ENCODE measurements around the gene SLC45A1.

SLC45A1 gene

DNA sequence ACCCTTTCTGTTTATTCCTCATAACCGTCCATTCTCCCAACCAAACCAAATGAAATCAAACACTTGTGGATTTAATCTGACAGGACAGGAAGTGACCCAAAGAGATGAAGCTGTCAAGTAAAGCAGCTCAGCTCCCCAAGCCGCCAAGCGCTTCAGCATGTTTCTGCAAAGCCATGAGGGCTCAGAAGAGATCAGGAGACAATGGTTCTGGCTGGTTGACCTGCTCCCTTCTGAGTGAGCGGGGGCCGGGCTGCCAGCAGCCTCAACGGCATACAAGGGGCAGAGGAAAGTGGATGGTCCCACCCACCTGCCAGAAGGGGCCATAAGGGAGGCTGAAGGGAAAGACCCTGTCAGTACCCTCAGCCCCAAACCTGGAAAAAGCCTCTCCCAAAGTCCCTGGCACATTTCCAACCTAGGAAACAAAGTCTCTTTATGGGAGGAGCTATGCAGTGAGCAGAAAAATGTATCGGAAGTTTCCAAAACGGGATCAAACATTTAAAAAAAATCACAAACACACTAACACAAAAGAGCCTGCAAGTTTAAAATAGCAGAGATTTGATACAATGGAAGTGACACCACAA lies 45.4 kb downstream of the SLC45A1 start:
- Histone ChIP-seq H3K4me3 (no peak overlapping the region), H3K27ac (peak overlapping the region in 7 of 21 experiments; percentile 3 to 69 (median 19))

GRCh38 chr1:8363767-8364301 lies 45.9 kb downstream of the SLC45A1 start:
- Histone ChIP-seq H3K4me3 (no peak overlapping the region), H3K27ac (peak overlapping the region in 6 of 21 experiments; percentile 3 to 69 (median 18))

DNA sequence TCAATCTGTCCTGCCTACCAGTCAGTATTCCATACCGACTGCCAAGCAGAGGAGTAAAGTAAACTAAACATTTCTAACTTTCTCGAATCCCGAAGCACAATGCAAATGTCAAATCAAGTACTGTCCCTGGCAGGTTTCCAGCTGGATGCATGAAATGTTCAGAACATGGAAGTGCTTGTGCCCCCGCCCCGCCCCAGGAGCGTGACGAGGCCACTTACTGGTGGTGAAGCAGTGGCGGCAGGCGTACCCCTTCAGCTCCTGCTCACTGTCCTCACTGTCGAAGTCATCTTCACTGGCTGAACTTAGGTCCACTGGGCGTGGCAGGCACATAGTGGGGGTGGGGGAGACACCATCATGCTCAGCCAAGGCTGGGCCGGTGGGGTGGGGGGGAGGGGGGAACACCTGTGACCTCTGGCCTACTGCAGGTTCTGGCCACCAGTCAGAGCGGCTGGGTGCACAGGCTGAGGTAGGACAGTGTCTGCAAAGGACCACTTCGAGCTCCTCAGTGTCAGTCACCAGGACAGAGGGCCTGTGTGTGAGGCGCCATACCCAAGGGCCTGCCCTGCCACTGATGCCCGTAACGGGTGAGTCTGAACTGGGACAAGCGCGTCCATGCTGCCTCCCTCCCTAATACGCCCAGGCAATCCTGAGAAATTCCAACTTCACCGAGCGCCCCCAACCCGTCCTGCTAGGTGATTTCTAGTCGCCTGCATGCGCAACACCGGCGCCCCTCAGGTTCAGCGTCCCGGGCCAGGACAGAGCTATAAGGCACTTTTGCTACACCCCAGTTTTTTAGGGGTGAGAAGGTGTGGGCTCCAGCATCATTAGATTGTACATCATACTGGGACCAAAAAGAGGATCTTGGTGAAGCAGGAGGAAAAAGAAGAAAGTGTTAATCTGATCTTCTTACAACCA lies 46.9 kb downstream of the SLC45A1 start:
- Histone ChIP-seq H3K27ac (peak overlapping the region in 4 of 21 experiments; percentile 12 to 69 (median 35)), H3K4me3 (no peak overlapping the region)

GRCh38 chr1:8365661-8366362 lies 47.9 kb downstream of the SLC45A1 start:
- no peak overlapping the region for H3K4me3 ChIP-seq
- H3K27ac ChIP-seq: no peak overlapping the region

DNA sequence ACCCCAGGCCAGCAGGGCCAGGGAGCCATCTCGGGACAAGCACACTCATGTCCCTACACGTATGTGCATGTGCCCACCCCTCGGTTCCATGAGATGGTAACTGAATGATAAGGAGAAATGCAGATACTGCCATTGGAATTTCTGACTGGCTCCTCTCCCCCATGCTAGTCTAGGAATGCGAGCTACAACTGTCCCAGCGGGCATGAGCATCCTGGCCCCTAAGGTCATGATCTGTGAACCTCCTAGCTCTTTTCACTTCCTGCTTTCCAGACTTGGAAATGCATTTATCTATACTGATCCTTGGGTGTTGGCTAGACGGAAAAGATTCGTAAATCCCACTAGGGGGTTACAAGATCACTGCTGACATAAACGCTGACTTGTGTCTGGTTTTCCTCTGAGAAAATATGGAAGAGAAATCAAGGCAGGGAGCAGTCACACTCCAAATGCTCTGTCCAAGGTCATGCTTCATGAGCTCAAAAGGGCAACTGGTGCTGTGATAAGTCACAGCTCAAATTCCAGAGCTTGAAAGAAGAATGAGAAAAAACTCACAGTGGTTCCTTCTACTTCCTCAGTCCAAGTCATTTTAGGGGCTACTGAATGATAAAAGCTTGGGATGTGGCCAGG lies 49.8 kb downstream of the SLC45A1 start:
- H3K27ac ChIP-seq: no peak overlapping the region

GRCh38 chr1:8368956-8369639 lies 51.2 kb downstream of the SLC45A1 start:
- Histone ChIP-seq H3K4me3 (no peak overlapping the region), H3K27ac (peak overlapping the region in 1 of 21 experiments; percentile 22)

More for the DNA sequence above, 49.8 kb downstream of the SLC45A1 start:
- H3K4me3 ChIP-seq: no peak overlapping the region

- Histone ChIP-seq H3K27ac (no peak overlapping the region), H3K4me3 (no peak overlapping the region)
These were observed 52.4 kb downstream of the SLC45A1 start for GRCh38 chr1:8370046-8370881.

DNA sequence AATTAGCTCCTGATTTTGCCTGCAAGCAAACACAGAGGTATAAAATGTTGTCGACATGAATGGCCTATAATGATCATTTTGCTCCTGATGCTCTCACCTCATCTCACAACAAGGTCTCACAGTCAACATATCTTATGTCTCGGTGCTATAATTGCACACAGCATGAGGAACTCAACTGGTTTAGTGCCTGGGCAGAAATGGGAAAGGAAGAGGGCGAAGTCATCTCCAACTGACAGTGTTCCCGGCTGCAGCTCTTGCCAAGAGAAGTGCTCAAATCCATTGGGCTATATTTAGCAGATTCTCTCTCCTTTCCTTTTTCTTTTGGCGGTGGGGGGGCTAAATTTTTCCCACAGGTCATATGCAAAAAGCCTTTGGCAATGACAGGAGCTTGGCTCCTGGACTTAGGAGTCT lies 53.0 kb downstream of the SLC45A1 start:
- Histone ChIP-seq H3K27ac (peak overlapping the region in 6 of 21 experiments; percentile 4 to 53 (median 30)), H3K4me3 (no peak overlapping the region)

DNA sequence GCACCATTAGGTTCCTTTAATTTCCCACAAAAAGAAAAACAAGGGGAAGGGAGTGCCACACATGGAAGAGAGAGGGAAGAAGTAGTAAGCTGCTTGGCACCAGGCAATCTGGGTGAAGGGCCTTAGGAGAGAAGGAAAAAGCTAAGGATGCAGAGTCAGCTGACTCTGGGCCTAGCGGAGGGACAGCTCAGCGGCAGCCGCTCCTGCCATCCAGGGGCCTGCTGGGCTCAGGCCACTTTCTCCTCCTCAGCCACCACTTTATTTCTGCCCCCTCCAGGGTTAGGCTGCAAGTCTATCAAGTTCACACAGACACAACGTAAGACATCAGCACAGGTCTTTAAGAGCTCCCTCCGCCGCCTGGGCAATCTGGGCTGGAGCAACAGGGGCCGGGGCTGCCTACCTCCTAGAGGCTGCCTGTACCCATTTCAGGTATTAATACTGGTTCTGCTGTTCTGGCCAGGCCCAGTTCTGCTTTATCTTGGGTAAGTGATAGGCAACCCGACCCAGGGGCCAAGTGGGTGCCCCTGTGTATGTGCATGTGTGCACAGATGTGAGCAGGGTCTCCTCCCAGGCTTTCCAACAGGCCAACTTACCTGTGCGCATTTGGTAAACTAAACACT lies 53.6 kb downstream of the SLC45A1 start:
- peak overlapping the region in 7 of 21 experiments; percentile 4 to 53 (median 28) for H3K27ac ChIP-seq
- no peak overlapping the region for H3K4me3 ChIP-seq

DNA sequence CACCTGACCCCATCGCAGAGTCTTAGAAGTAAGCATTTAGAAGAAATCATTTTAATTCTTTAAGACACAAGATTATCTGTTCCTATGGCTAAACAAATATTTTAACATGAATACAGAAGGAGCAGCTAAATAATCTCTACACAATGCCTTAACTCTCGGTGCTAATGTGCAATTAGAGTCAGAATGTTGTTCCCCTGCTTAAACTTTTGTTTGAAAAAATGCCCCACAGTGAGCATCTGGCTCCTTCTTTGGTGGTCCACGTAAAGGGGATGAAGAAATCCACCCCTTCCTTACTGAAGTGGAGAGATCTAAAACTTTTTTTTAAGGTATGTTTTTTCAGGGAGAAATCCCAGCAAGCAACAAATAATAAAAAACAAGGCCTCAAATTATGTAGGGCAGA lies 55.2 kb downstream of the SLC45A1 start:
- H3K4me3 ChIP-seq: no peak overlapping the region
- peak overlapping the region in 15 of 21 experiments; percentile 20 to 83 (median 64) for H3K27ac ChIP-seq

- no peak overlapping the region for H3K4me3 ChIP-seq
- peak overlapping the region in 16 of 21 experiments; percentile 20 to 83 (median 64) for H3K27ac ChIP-seq
These were observed 55.8 kb downstream of the SLC45A1 start for GRCh38 chr1:8373581-8374241.

DNA sequence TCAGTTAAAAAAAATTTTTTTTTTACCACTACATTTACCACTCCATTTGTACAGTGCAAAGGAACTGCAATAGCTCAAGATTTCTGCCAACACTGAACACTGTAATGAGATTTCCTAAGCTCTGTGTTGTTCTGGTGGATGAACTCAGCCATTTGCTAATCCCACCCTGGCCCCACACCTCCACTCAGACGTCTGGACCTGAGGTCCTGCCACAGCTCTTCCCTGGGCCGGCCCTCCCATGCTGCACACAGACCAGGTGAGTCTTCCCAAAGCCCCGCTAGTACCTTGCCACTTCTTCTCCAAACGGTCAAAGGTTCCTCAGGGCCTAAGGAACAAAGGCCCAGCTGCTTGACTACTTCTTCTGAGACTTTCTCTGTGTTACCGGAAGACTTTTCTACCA lies 56.4 kb downstream of the SLC45A1 start:
- peak overlapping the region in 15 of 21 experiments; percentile 30 to 83 (median 64) for H3K27ac ChIP-seq

GRCh38 chr1:8374812-8375211 lies 56.9 kb downstream of the SLC45A1 start:
- H3K27ac ChIP-seq: peak overlapping the region in 11 of 21 experiments; percentile 30 to 83 (median 65)

More for the DNA sequence above, 56.4 kb downstream of the SLC45A1 start:
- H3K4me3 ChIP-seq: no peak overlapping the region

GRCh38 chr1:8376358-8376840 lies 58.5 kb downstream of the SLC45A1 start:
- Histone ChIP-seq H3K4me3 (no peak overlapping the region), H3K27ac (peak overlapping the region in 1 of 21 experiments; percentile 26)

More at GRCh38 chr1:8374812-8375211, 56.9 kb downstream of the SLC45A1 start:
- no peak overlapping the region for H3K4me3 ChIP-seq

DNA sequence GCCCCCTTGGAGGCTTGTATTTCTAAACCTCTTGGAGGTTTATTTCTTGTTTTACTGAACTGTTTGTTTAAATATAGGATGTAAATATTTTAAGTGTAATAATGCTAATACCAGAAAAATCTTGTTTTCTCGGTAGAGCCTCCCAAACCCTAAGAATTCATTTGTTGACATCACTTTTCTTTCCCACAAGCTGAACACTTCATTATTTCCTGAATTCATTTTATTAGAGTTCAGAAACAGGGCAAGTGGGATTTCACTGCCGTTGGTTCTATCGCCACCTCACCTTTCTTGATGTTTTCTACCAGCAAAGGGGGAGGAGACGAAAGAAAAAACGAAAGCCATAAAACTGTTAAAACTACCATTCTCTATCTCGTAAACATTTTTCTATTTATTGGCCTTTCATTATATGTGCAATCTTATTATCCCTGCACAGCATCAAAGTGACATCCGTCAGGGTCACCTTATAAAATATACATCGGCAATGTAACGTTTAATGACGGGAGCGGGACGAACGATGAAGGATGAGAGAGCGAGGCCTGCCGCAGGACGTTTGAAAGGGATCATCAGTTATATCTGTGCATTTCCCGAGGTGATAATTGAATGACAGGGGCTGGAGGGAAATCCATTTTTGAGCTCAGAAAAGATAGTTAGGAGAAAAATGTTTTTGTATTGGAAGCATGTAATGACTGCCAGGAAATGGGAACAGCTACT lies 59.5 kb downstream of the SLC45A1 start:
- H3K27ac ChIP-seq: peak overlapping the region in 1 of 21 experiments; percentile 26

DNA sequence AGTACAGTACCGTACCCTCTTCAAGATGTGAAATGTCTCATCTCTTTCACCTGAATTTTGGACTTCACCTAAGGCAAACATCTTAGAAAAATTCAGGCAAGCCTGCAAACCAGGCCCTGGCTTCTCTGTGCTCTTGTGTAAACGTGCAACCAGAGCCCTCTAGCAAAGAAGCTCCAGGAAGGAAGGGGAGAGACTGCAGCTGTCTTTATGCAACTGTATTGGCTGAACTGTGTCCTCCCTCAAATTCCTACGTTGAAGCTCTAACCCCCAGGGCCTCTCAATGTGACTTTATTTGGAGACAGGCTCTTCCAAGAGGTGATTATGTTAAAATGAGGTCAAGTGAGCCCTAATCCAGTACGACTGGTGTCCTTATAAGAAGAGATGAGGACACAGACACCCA lies 60.3 kb downstream of the SLC45A1 start:
- Histone ChIP-seq H3K4me3 (no peak overlapping the region), H3K27ac (peak overlapping the region in 4 of 21 experiments; percentile 31 to 67 (median 48))

More for the DNA sequence above, 59.5 kb downstream of the SLC45A1 start:
- no peak overlapping the region for H3K4me3 ChIP-seq
